T-helper 1 cell treated with Interleukin-12 subunit alpha and Interleukin-12 subunit beta and Interleukin-4 antibody, amounts not matched to agents 30 μg/mL and 1 μg/mL, for 36 hours (primary cell): ENCODE results near the gene MICALL2.

ENCODE experiments used
- H3K27ac Mint-ChIP-seq: one replicate; pipeline ENCODE4 v1.8.0; 2021; ENCODE audit warnings: mild to moderate bottlenecking, mixed read lengths
- H3K27me3 Mint-ChIP-seq: one replicate; pipeline ENCODE4 v1.8.0; 2021; ENCODE audit warnings: low read depth, mixed read lengths
- H3K36me3 Mint-ChIP-seq: one replicate; pipeline ENCODE4 v1.8.0; 2021; ENCODE audit warnings: low read depth, mixed read lengths
- H3K4me1 Mint-ChIP-seq: one replicate; pipeline ENCODE4 v1.8.0; 2021; ENCODE audit warnings: low read depth, mixed read lengths
- H3K4me3 Mint-ChIP-seq: one replicate; pipeline ENCODE4 v1.8.0; 2021; ENCODE audit warnings: mild to moderate bottlenecking, moderate library complexity, mixed read lengths
- H3K9me3 Mint-ChIP-seq: one replicate; pipeline ENCODE4 v1.8.0; 2021; ENCODE audit warnings: mixed read lengths

Gene MICALL2

DNA sequence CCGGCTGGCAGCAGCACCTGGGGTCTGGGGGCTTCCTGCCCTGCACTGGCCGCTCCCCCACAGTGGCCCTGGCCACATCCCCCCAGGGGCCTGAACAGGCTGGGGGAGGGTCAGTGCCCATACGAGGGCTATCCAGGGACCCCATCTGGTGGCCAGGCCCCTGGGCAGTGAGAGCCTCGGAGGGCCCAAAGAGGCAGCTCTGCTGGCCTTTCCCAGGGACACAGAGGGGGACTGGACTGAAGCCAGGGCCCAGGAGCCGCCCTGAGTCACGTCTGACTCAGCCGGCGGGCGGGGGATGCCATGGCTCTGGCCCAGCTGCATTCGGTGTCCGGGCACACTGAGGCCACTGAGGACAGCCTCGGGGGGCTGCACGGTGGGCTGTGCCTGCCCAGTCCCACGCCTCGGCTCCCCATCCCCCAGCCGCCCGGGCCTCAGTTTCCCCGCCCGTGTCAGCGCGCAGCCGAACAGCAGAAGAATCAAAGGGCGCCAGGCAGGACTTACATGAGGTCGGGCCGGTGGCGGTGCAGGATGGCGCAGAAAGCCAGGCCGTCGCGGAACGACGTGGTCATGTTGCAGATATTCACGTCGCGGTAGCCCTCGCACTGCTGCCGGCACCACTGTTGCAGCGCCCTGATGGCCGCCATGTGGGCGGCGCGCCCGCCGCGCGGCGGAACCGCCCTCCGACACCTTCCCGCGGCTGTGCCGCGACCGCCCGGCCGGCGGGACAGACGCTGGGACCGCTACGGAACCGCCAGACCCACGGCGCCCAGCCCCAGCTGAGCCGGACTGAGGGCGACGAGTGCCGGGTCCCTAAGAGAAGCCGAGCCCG lies at the start of gene MICALL2:
MICALL2 (minus strand) TSS at position 788 of the 829 bp plus-strand sequence; CDS start at position 644, 144 bp downstream.
- Mint-ChIP-seq H3K27me3 (no peaks in the 10 kb centered on the region), H3K4me3 (peak within 1 kb of the TSS; percentile 65), H3K9me3 (no peaks in the 10 kb centered on the region), H3K27ac (peak within 1 kb of the TSS; percentile 52), H3K4me1 (peaks cover 5% of the 10 kb centered on the region), H3K36me3 (no peaks in the 10 kb centered on the region)

DNA sequence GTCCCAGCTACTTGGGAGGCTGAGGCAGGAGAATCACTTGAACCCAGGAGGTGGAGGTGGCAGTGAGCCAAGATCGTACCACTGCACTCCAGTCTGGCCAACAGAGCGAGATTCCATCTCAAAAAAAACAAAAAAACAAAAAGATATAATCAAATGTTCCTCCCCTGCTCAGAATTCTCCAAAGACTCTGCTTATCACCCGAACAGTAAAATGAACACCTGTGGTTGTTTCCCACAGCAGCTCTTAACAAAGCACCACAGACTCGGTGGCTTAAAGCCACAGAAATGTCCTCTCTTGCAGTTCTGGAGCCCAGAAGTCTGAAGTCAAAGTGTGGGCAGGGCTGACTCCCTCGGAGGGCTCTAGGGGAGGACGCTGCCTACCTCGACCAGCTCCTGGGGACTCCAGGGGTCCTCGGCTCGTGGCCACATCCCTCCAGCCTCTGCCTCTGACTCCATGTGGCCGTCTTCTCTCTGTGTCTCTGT lies 49.0 kb upstream of the MICALL2 start:
- peak overlapping the region; percentile 70 for H3K27ac Mint-ChIP-seq
- no peak overlapping the region for H3K4me3 Mint-ChIP-seq

GRCh38 chr7:1505731-1506550 lies 46.7 kb upstream of the MICALL2 start:
- no peaks in the 10 kb centered on the region for H3K9me3 Mint-ChIP-seq
- peak overlapping the region; percentile 64 for H3K4me3 Mint-ChIP-seq
- H3K27me3 Mint-ChIP-seq: no peaks in the 10 kb centered on the region
- peaks cover 25% of the 10 kb centered on the region for H3K4me1 Mint-ChIP-seq
- peaks cover 8% of the 10 kb centered on the region for H3K36me3 Mint-ChIP-seq
- H3K27ac Mint-ChIP-seq: peak overlapping the region; percentile 77

More for the DNA sequence above, 49.0 kb upstream of the MICALL2 start:
- no peaks in the 10 kb centered on the region for H3K36me3 Mint-ChIP-seq
- peaks cover 14% of the 10 kb centered on the region for H3K4me1 Mint-ChIP-seq
- H3K9me3 Mint-ChIP-seq: no peaks in the 10 kb centered on the region
- no peaks in the 10 kb centered on the region for H3K27me3 Mint-ChIP-seq

- Mint-ChIP-seq H3K4me3 (peak within 1 kb of the TSS; percentile 85), H3K4me1 (peaks cover 25% of the 10 kb centered on the region), H3K27ac (peak within 1 kb of the TSS; percentile 86), H3K27me3 (no peaks in the 10 kb centered on the region), H3K9me3 (no peaks in the 10 kb centered on the region), H3K36me3 (peaks cover 18% of the 10 kb centered on the region)
Measured at GRCh38 chr7:1503816-1504775, 44.8 kb upstream of the MICALL2 start, which contains the start of gene INTS1. Gene INTS1, minus strand, starts transcription at chr7:1504389. Its CDS starts 429 bp downstream, at chr7:1503960.

DNA sequence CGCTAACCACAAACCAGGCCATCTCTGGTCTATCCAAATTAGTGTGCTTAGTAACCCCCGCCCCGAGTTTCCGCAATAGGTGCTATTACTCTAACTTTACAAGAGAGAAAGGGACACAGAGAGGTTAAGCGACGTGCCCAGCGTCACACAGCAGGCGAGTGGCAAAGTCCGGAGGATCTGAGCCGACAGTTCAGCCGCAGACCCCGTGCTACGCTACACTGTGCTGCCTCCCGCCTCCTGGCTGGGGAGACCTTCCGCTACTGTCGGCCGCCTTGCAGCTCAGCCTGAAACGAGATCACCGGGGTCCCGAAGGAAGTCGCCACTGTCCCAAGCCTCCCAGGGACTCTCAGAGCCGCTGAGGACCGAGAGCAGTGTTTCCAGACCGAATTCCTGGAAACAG lies 44.1 kb upstream of the MICALL2 start:
- Mint-ChIP-seq H3K4me3 (peak overlapping the region; percentile 83), H3K36me3 (peaks cover 18% of the 10 kb centered on the region), H3K9me3 (no peaks in the 10 kb centered on the region), H3K27ac (peak overlapping the region; percentile 86), H3K4me1 (peaks cover 23% of the 10 kb centered on the region), H3K27me3 (no peaks in the 10 kb centered on the region)

DNA sequence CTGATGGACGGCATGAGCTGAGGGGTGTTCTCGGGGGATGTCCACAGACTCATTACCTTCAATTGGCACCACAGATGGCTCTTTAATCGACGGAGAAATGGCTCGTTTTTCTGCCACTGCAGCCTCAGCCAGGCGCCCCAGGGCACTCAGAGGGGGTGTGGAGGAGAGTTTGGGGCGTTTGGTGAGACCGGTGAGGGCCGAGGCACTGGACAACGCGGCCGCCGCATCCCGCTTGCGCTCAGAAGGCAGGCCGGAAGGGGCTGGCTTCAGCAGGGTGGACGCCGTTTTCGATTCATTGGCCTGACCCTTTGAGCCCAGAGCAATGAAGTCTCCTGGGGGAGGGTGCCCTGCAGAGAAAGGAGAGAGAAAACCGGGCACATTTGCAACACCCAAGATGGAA lies 43.6 kb upstream of the MICALL2 start:
- Mint-ChIP-seq H3K27me3 (no peaks in the 10 kb centered on the region), H3K9me3 (no peaks in the 10 kb centered on the region), H3K36me3 (peaks cover 18% of the 10 kb centered on the region), H3K27ac (peak overlapping the region; percentile 86), H3K4me1 (peaks cover 21% of the 10 kb centered on the region), H3K4me3 (peak overlapping the region; percentile 83)

DNA sequence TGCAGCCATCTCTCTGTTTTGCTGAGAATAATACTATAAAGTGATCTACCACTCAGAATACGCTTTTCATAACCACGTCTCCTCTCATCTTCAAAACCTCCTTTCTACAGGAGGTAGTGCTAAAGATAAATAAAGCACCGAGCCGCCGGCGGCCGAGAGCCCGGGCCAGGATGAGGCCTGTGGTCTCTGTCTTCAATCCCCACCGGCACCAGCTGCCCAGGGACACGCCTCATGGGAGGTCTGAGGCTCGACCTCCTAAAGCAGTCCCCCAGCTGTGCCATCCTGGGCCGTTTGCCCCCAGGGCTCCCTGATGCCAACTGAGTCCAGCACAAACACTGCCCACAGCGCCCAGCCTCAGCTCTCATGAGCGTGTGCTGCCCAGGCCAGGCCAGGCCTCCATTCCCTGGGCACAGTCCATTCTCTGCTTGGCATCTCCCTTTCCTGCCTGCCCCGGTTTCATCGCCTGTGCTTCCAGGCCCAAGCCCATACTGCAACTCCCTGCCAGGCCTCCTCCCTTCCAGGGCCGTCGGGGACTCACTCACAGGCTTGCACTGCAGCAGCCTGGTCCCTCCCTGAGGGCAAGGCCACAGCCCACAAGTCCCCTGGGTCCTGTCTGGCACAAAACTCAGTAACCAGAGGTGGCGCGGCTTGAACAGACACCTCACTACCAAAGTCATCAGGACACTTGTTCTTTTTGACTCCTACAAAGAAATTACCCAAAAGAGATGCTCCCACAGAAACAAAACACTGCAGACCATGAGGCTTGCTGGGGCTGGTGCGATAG lies 42.4 kb upstream of the MICALL2 start:
- no peaks in the 10 kb centered on the region for H3K9me3 Mint-ChIP-seq
- no peaks in the 10 kb centered on the region for H3K27me3 Mint-ChIP-seq
- peak overlapping the region; percentile 62 for H3K27ac Mint-ChIP-seq
- H3K4me1 Mint-ChIP-seq: peaks cover 18% of the 10 kb centered on the region
- H3K36me3 Mint-ChIP-seq: peaks cover 22% of the 10 kb centered on the region
- H3K4me3 Mint-ChIP-seq: peak overlapping the region; percentile 83

- H3K4me3 Mint-ChIP-seq: no peak overlapping the region
- H3K27me3 Mint-ChIP-seq: no peaks in the 10 kb centered on the region
- H3K27ac Mint-ChIP-seq: no peak overlapping the region
- no peaks in the 10 kb centered on the region for H3K9me3 Mint-ChIP-seq
- H3K4me1 Mint-ChIP-seq: peaks cover 14% of the 10 kb centered on the region
- peaks cover 22% of the 10 kb centered on the region for H3K36me3 Mint-ChIP-seq
Measured at GRCh38 chr7:1500064-1500807, 41.0 kb upstream of the MICALL2 start.

DNA sequence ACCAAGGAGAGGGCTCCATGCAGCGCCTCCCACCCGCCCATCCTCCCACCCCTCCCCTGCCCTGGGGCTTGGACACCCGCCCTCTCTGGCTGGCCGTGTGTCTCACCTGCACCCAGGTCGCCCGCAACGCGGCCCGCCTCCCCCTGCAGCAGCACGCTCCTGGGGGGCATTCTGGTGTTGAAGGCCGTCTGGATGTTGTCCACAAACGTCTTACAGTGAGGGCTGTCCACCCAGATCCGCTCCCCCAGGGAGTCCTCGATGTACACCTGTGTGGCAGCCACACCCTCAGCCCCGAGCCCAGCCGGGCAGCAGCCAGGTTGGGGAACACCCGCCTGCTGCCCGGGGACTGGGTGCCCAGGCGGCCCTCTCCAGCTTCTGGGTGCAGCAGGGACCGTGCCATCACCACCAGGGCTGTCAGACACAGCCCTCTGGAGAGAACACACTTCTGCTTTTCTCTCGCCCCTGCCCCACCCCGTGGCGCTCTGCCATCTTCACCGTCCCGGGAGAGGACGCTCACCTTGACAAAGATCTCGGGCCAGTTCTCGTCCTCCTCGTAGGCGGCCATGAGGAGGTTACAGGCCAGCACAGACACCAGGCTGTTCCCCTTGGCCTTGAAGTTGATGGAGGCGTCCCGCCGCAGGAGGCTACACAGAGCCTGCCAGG lies 40.2 kb upstream of the MICALL2 start:
- H3K27me3 Mint-ChIP-seq: no peaks in the 10 kb centered on the region
- H3K27ac Mint-ChIP-seq: no peak overlapping the region
- peaks cover 14% of the 10 kb centered on the region for H3K4me1 Mint-ChIP-seq
- no peak overlapping the region for H3K4me3 Mint-ChIP-seq
- H3K9me3 Mint-ChIP-seq: no peaks in the 10 kb centered on the region
- peaks cover 22% of the 10 kb centered on the region for H3K36me3 Mint-ChIP-seq

DNA sequence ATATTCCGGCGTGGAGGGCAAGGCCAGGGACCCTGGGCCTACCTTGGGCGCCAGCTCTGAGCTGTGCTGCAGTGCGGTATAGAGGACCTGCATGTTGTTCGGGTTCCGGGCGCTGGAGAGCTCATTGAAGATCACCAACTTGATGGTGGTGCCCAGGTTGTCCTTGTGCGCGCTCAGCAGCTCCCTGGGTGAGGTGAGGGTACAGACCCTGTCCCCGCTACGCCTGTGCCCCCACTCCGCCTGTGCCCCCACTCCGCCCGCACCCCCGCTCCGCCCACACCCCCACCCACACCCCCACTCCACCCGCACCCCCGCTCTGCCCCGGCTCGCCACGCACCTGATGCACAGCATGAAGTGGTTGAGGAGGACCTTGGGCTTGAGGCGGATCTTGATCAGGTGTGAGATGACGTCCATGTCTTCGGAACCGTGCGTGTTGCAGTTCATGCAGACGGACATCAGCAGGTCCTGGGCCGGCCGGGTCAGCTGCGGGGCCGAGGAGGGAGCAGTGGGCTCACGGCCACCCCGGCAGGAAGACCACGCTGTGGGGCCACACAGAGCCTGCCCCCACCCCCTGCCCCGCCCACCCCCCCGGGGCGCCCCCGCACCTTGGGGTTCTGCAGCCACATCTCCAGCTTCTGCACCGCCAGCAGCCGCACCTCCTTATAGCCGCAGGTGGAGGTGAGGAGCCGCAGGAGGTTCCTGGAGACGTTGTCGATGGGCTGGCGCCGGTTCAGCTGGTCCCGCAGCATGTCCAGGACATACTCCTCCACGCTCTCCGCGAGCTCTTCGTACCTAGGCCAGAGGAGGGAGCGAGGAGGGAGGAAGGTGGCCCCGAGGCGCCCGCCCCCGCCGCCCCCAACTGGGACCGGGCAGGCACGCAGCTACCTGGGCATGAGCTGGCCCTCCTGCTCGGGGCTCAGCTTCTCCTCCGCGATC lies 39.4 kb upstream of the MICALL2 start:
- H3K4me3 Mint-ChIP-seq: no peak overlapping the region
- H3K27ac Mint-ChIP-seq: no peak overlapping the region

DNA sequence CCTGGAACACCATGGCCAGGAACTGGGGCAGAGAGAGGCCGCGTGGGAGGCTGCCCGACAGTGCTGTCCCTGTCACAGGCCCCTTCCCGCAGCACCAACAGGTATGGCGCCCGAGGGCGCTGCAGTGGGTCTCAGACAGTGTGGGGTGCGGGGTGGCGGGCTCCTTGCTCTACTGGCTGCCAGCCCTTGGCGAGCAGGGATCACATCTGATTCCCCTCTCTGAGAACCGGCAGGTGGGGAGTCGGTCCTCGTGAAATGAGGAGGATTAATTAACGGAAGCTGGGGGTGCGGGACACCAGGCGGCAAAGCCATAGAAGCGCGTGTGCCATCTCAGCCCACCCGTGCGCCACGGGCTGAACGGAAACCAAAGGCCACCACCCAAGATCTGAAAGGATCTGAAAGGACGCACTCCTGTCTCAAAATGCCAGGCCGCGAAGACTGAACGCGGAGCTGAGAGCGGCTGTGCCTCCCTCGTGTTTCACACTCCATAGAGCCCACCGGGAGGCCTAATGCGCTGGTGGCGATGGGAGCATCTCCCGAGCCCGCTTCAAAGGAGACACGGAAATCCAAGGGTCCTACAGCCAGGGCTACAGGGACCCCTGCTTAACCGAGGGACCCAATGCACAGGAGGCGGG lies 38.1 kb upstream of the MICALL2 start:
- peaks cover 23% of the 10 kb centered on the region for H3K36me3 Mint-ChIP-seq
- H3K27me3 Mint-ChIP-seq: no peaks in the 10 kb centered on the region
- H3K9me3 Mint-ChIP-seq: no peaks in the 10 kb centered on the region
- peaks cover 6% of the 10 kb centered on the region for H3K4me1 Mint-ChIP-seq
- H3K27ac Mint-ChIP-seq: no peak overlapping the region
- no peak overlapping the region for H3K4me3 Mint-ChIP-seq

More for the DNA sequence above, 39.4 kb upstream of the MICALL2 start:
- no peaks in the 10 kb centered on the region for H3K27me3 Mint-ChIP-seq
- peaks cover 14% of the 10 kb centered on the region for H3K4me1 Mint-ChIP-seq
- no peaks in the 10 kb centered on the region for H3K9me3 Mint-ChIP-seq
- H3K36me3 Mint-ChIP-seq: peaks cover 22% of the 10 kb centered on the region
